HepG2 (cell line): ENCODE data around the gene MITF. TPM values are rescaled to one million over a fixed set of nuclear protein-coding genes. Genes with fewer than 3 reads are reported as not detected.

Experiments used
- ATAC-seq: fragments of 200-7000 bp; cut with Tn5 transposase; 3 replicates; pipeline ENCODE4 v1.9.1; 2020; ENCODE audit warnings: mild to moderate bottlenecking, moderate library complexity
- BruUV-seq: library from RNA; stranded (reverse); fragments of 400-500 nt; replicated peaks from 2 replicates; lab custom pipeline; 2021; lab: Mats Ljungman, UMichigan
- CTCF ChIA-PET: fragments of 300-600 bp; formaldehyde crosslinking; extraction: SDS; loops from one replicate; lab custom pipeline; 2021; ENCODE audit warnings: low total read pairs, inconsistent platforms, low intra/inter-chr PET ratio; lab: Yijun Ruan, JAX
- POLR2A ChIA-PET: fragments of 350-600 bp; sonication (Branson Sonifier 250); formaldehyde crosslinking; loops from one replicate; lab custom pipeline; 2020; ENCODE audit warnings: antibody characterized with exemption, inconsistent platforms; lab: Yijun Ruan, JAX
- DNase-seq: peaks from one replicate; pipeline ENCODE4 v3.0.0-alpha.2; 2015; ENCODE audit warnings: low spot score
- FAIRE-seq: peaks from 3 replicates; lab custom pipeline; 2011; peaks lifted over from hg19 to GRCh38; lab: Jason Lieb, UNC
- H2AFZ ChIP-seq: one replicate; pipeline ENCODE4 v1.6.1; 2011; ENCODE audit warnings: low read length, inconsistent platforms
- H3K27ac ChIP-seq: fragments of 300-600 bp; 3 replicates; pipeline ENCODE4 v1.8.0; 2011; ENCODE audit warnings: mixed run types, mild to moderate bottlenecking, mixed read lengths, low read length, inconsistent platforms; ENCODE audit not compliant: insufficient read depth; ENCODE audit errors: extremely low read length
- H3K27me3 ChIP-seq, 2 experiments: fragments of 200-600 bp in 1 of 2; 2 replicates in 1 of 2; 3 replicates in 1 of 2; pipeline versions ENCODE4 v1.6.0 to v1.8.0; 2011; ENCODE audit warnings: low read length in 2 of 2, mild to moderate bottlenecking in 2 of 2, moderate library complexity in 2 of 2, inconsistent platforms in 1 of 2; ENCODE audit not compliant: insufficient read depth in 2 of 2, control insufficient read depth in 1 of 2
- H3K36me3 ChIP-seq, 2 experiments: fragments of 200-600 bp in 1 of 2; replicated peaks in 1 of 2; 2 replicates in 1 of 2; 3 replicates in 1 of 2; pipeline versions ENCODE4 v1.5.1 to v1.8.0; 2011; ENCODE audit warnings: low read length in 2 of 2, inconsistent platforms in 1 of 2; ENCODE audit not compliant: insufficient read depth in 2 of 2, control insufficient read depth in 1 of 2
- H3K4me1 ChIP-seq: 2 replicates; pipeline ENCODE4 v1.5.1; 2012; ENCODE audit warnings: low read length, inconsistent platforms; ENCODE audit not compliant: insufficient read depth
- H3K4me2 ChIP-seq: 2 replicates; pipeline ENCODE4 v1.6.0; 2011; ENCODE audit warnings: low read depth, low read length, inconsistent platforms
- H3K4me3 ChIP-seq, 3 experiments: fragments of 200-600 bp in 1 of 3; sonication (generic), shearing (Covaris generic) in 1 of 3; replicated peaks in 1 of 3; 2 replicates each; pipeline ENCODE4 v1.5.1; 2011 to 2016; ENCODE audit warnings: low read length in 3 of 3, inconsistent platforms in 2 of 3, low read depth in 2 of 3, mild to moderate bottlenecking in 2 of 3, control low read depth in 1 of 3, mixed read lengths in 1 of 3; ENCODE audit not compliant: insufficient read depth in 1 of 3
- H3K79me2 ChIP-seq: one replicate; pipeline ENCODE4 v1.6.1; 2011; ENCODE audit warnings: low read length, inconsistent platforms; ENCODE audit not compliant: insufficient read depth
- H3K9ac ChIP-seq: 2 replicates; pipeline ENCODE4 v1.6.0; 2011; ENCODE audit warnings: mild to moderate bottlenecking, low read depth, low read length, inconsistent platforms; ENCODE audit not compliant: insufficient read depth
- H3K9me3 ChIP-seq: 2 replicates; pipeline ENCODE4 v1.5.1; 2012; ENCODE audit warnings: mild to moderate bottlenecking, low read length
- H4K20me1 ChIP-seq: 2 replicates; pipeline ENCODE4 v1.6.0; 2011; ENCODE audit warnings: inconsistent platforms, mild to moderate bottlenecking, low read length, moderate library complexity; ENCODE audit not compliant: insufficient read depth
- BCL6 ChIP-seq: IDR thresholded peaks from 2 replicates; pipeline ENCODE4 v1.6.1; 2016; ENCODE audit warnings: missing genetic modification reagents, missing compliant biosample characterization
- FOXA3 ChIP-seq: IDR thresholded peaks from 2 replicates; pipeline ENCODE4 v1.6.1; 2016; ENCODE audit warnings: missing genetic modification reagents, missing compliant biosample characterization
- JUN ChIP-seq: sonication (generic); formaldehyde crosslinking; IDR thresholded peaks from 2 replicates; pipeline ENCODE4 v1.4.0; 2020; ENCODE audit warnings: mild to moderate bottlenecking, missing genetic modification reagents
- MAFG ChIP-seq: sonication (generic); formaldehyde crosslinking; IDR thresholded peaks from 2 replicates; pipeline ENCODE4 v1.5.1; 2020; ENCODE audit warnings: mild to moderate bottlenecking, missing genetic modification reagents
- MXD3 ChIP-seq: IDR thresholded peaks from 2 replicates; pipeline ENCODE4 v1.6.1; 2016; ENCODE audit warnings: mild to moderate bottlenecking, missing biosample characterization, missing genetic modification reagents
- NR2F2 ChIP-seq: IDR thresholded peaks from 2 replicates; pipeline ENCODE4 v1.6.1; 2012; ENCODE audit warnings: low read depth, inconsistent platforms, borderline replicate concordance
- RBM22 ChIP-seq: fragments of 200-400 bp; formaldehyde crosslinking; optimal IDR thresholded peaks from 2 replicates; pipeline ENCODE3; 2017; ENCODE audit warnings: mild to moderate bottlenecking, low read length, moderate library complexity
- REPIN1 ChIP-seq: sonication (generic); formaldehyde crosslinking; IDR thresholded peaks from 2 replicates; pipeline ENCODE4 v1.8.0; 2022; ENCODE audit warnings: missing genetic modification reagents, low read depth, mild to moderate bottlenecking, borderline replicate concordance
- SMARCC2 ChIP-seq: fragments of 450-650 bp; IDR thresholded peaks from 2 replicates; pipeline ENCODE4 v1.6.1; 2017; ENCODE audit warnings: antibody characterized with exemption, mild to moderate bottlenecking
- TARDBP ChIP-seq: sonication (generic); formaldehyde crosslinking; IDR thresholded peaks from 2 replicates; pipeline ENCODE4 v1.8.0; 2022; ENCODE audit warnings: mild to moderate bottlenecking, missing genetic modification reagents
- ZBTB21 ChIP-seq: sonication (generic); formaldehyde crosslinking; IDR thresholded peaks from 2 replicates; pipeline ENCODE4 v1.4.0; 2020; ENCODE audit warnings: missing genetic modification reagents
- ZNF124 ChIP-seq: sonication (generic); formaldehyde crosslinking; IDR thresholded peaks from 2 replicates; pipeline ENCODE4 v1.4.0; 2020; ENCODE audit warnings: missing genetic modification reagents
- ZNF234 ChIP-seq: sonication (generic); formaldehyde crosslinking; conservative IDR thresholded peaks from 2 replicates; pipeline ENCODE4 v1.5.1; 2020; ENCODE audit warnings: mild to moderate bottlenecking, missing genetic modification reagents
- ZNF235 ChIP-seq: sonication (generic); formaldehyde crosslinking; IDR thresholded peaks from 2 replicates; pipeline ENCODE4 v1.8.1; 2023; ENCODE audit warnings: mild to moderate bottlenecking, missing genetic modification reagents, borderline replicate concordance
- ZNF34 ChIP-seq: sonication (generic); formaldehyde crosslinking; IDR thresholded peaks from 2 replicates; pipeline ENCODE4 v1.4.0; 2020; ENCODE audit warnings: mild to moderate bottlenecking, missing genetic modification reagents, borderline replicate concordance
- ZNF878 ChIP-seq: sonication (generic); formaldehyde crosslinking; IDR thresholded peaks from 2 replicates; pipeline ENCODE4 v1.8.1; 2023; ENCODE audit warnings: mild to moderate bottlenecking, missing genetic modification reagents, moderate library complexity
- WGBS: methylation state at CpG from one replicate; pipeline ENCODE4 v1.1.6; 2017; ENCODE audit warnings: low lambda C conversion rate; 5-methylcytosine and 5-hydroxymethylcytosine counted together
- in situ Hi-C: cut with HindIII; loops from 2 replicates; pipeline ENCODE4 v1.10.0; 2017; ENCODE audit warnings: low pct_unique_long_range_greater_than_20kb; ENCODE audit not compliant: extremely low pct_ligation_motif_present
- intact Hi-C: fragments of 100-400 bp; cut with micrococcal nuclease; formaldehyde crosslinking; loops from one replicate; pipeline ENCODE4 v1.10.0; 2022; ENCODE audit not compliant: unreplicated experiment
- polyA plus RNA-seq, 8 experiments: library from polyadenylated mRNA; depleted of rRNA in 3 of 8; stranded (reverse) in 7 of 8; unstranded in 1 of 8; fragments of >200 nt; fragmentation: Illumina TruSeq in 4 of 8; extraction: Trizol in 4 of 8; gene quantifications; 2 replicates each; pipeline versions ENCODE4 v1.2.1 to v1.2.3, GENCODE V29; 2011 to 2016; ENCODE audit warnings: low read depth in 4 of 8, missing spikeins in 1 of 8, mixed read lengths in 1 of 8; ENCODE audit not compliant: insufficient read depth in 1 of 8
- total RNA-seq, 5 experiments: library from RNA; depleted of rRNA; stranded (reverse); fragments of >200 nt; fragmentation: Illumina TruSeq; extraction: Trizol; gene quantifications; 2 replicates each; pipeline ENCODE4 v1.2.3, GENCODE V29; 2016; ENCODE audit warnings: low read depth in 1 of 5

MITF gene
- total and polyA plus RNA-seq, 2 of the 13 experiments (the other 11 are each of a cell fraction or from before 2014, with no cell fraction given), result 0.12 to 0.38 TPM

- CTCF ChIA-PET, result no interaction called here
- no peak overlapping the region for H2AFZ ChIP-seq
- no peak overlapping the region for H3K9ac ChIP-seq
- intact Hi-C loops (no loop called here), in situ Hi-C loops (no loop called here)
- no peak for ATAC-seq
- POLR2A ChIA-PET, result no interaction called here
- H3K27ac ChIP-seq, result no peak overlapping the region
- no peaks in the 10 kb centered on the region for H3K4me1 ChIP-seq
- no peak overlapping the region for H3K4me2 ChIP-seq
- no peaks in the 10 kb centered on the region for H4K20me1 ChIP-seq
- no peak for FAIRE-seq
- no peak for DNase-seq
- H3K27me3 ChIP-seq, result no peaks in the 10 kb centered on the region; a peak in 1 of 5 replicates
- no peaks in the 10 kb centered on the region for H3K36me3 ChIP-seq
- no peaks in the 10 kb centered on the region for H3K9me3 ChIP-seq
- H3K79me2 ChIP-seq, result no peaks in the 10 kb centered on the region
- WGBS, result 2% methylated on average over 4 of the region's 4 CpGs
- no peak for TF ChIP-seq REPIN1 (CRISPR knock-in tag)
- TF ChIP-seq ZBTB21 (CRISPR knock-in tag), result no peak
- TF ChIP-seq MAFG, result no peak
- TF ChIP-seq ZNF34 (CRISPR knock-in tag), result no peak
- TF ChIP-seq MXD3, result no peak
- no peak for TF ChIP-seq RBM22
- no peak for TF ChIP-seq TARDBP (CRISPR knock-in tag)
- TF ChIP-seq SMARCC2, result no peak
- no peak for TF ChIP-seq ZNF124 (CRISPR knock-in tag)
- no peak for TF ChIP-seq ZNF878 (CRISPR knock-in tag)
- no peak for TF ChIP-seq BCL6 (CRISPR knock-in tag)
- no peak for TF ChIP-seq FOXA3 (CRISPR knock-in tag)
- no peak for TF ChIP-seq ZNF235 (CRISPR knock-in tag)
- TF ChIP-seq JUN (CRISPR knock-in tag), result no peak
- no peak for TF ChIP-seq ZNF234
- no peak for TF ChIP-seq NR2F2
- no TSS peak for BruUV-seq
- H3K4me3 ChIP-seq, result no peak overlapping the region
Observed at GRCh38 chr3:69821133-69821532, 81.9 kb downstream of the MITF start.
